ENCODE data around the gene MIPOL1.

Gene MIPOL1

GRCh38 chr14:37600880-37601741, 403.4 kb downstream of the MIPOL1 start:
- peaks cover 2% of the 10 kb centered on the region for H3K36me3 Mint-ChIP-seq (ENCODE audit: low read depth)
- H3K27me3 Mint-ChIP-seq, result peaks cover 95% of the 10 kb centered on the region
- peaks cover 23% of the 10 kb centered on the region for H3K4me1 Mint-ChIP-seq (ENCODE audit: low read depth)
- H3K27ac Mint-ChIP-seq, result no peak overlapping the region
- no peak overlapping the region for H3K4me3 Mint-ChIP-seq
- peaks cover 5% of the 10 kb centered on the region for H3K9me3 Mint-ChIP-seq
- DNase-seq, result no peak

- H3K4me3 Mint-ChIP-seq, result no peak overlapping the region
- peaks cover 2% of the 10 kb centered on the region for H3K36me3 Mint-ChIP-seq (ENCODE audit: low read depth)
- H3K27me3 Mint-ChIP-seq, result peaks cover 93% of the 10 kb centered on the region
- H3K27ac Mint-ChIP-seq, result no peak overlapping the region
- DNase-seq, result no peak
- peaks cover 19% of the 10 kb centered on the region for H3K4me1 Mint-ChIP-seq (ENCODE audit: low read depth)
- peaks cover 4% of the 10 kb centered on the region for H3K9me3 Mint-ChIP-seq
Measured at GRCh38 chr14:37601865-37602264, 404.1 kb downstream of the MIPOL1 start.

Data from activated T-cell treated with anti-CD3 and anti-CD28 coated beads, Interleukin-2, amount 50 U/mL, for 24 hours (primary cell).